ENCODE results near the gene CHKA.

DNA sequence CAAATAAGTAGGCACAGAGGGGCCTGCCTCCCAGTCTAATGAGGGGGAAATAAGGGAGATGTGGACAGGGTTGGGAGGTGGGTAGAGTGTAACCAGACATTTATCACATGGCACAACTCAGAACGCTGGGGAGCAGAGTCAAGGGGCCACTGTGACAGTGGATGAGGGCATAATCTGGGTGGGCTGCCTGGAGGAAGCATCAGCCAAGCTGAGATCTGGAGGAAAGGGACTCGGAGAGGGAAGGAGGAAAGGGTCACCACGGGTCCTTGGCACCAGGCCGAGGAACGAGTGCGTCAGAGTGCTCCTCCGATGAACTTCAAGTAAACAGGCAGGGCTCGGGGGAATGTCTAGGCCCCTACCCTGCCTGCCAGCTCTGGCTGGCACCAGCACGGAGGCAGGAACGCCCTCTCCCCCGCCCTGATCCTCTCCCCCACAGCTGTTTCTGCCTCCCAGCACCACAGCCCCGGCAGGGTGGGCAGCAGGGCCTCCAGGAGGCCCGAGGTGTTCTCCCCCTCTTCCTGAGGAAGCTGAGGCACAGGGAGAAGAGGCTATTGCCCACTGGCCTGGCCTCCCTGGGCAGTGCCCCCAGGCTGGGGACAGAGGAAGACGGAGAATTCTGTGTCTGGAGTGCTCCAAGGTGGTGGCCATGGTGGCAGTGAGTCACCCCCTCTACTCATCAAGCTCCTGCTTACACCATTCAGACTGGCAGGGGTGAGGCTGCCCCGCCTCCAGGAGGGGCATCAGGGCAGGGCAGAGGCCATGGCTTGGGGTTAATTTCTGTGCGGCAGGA is 106.8 kb downstream of the CHKA start:
- TF ChIP-seq EZH2 (IDR thresholded peaks at IDR 0.05; ENCODE audit: insufficient read depth, poor library complexity, severe bottlenecking) (no peak), EZH2phosphoT487 (IDR thresholded peaks at IDR 0.05; ENCODE audit: insufficient read depth, low read depth) (no peak)
